A549 (cell line): ENCODE measurements around the gene SLC1A2. TPM values are rescaled to one million over a fixed set of nuclear protein-coding genes. Genes with fewer than 3 reads are reported as not detected.

ENCODE experiments used
- ATAC-seq, 2 experiments: fragments of 200-7000 bp in 1 of 2; fragments of >200 bp in 1 of 2; cut with Nextera tagmentation in 1 of 2; cut with Tn5 transposase in 1 of 2; 3 replicates each; pipeline versions ENCODE4 v1.8.0 to v1.9.1; 2018 to 2020; ENCODE audit warnings: mild to moderate bottlenecking in 1 of 2, moderate library complexity in 1 of 2
- CTCF ChIA-PET: fragments of 300-600 bp; sonication (Branson Sonifier 250); formaldehyde crosslinking; extraction: SDS; loops from one replicate; lab custom pipeline; 2021; ENCODE audit warnings: antibody characterized with exemption, inconsistent platforms; lab: Yijun Ruan, JAX
- POLR2A ChIA-PET: fragments of 350-600 bp; formaldehyde crosslinking; extraction: SDS; loops from one replicate; lab custom pipeline; 2021; ENCODE audit warnings: antibody characterized with exemption, inconsistent platforms; lab: Yijun Ruan, JAX
- DNase-seq, 2 experiments: peaks; one replicate each; pipeline versions ENCODE4 v3.0.0 to v3.0.0-alpha.2; 2011 to 2016; ENCODE audit warnings: low read depth in 1 of 2, low spot score in 1 of 2
- FAIRE-seq: peaks from 2 replicates; lab custom pipeline; 2011; peaks lifted over from hg19 to GRCh38; lab: Jason Lieb, UNC
- H3K27ac ChIP-seq, 2 experiments: fragments of >200 bp; sonication (Bioruptor Twin); formaldehyde crosslinking; 3 replicates each; pipeline ENCODE4 v1.5.1; 2016 to 2017
- H3K4me1 ChIP-seq: fragments of >200 bp; sonication (Bioruptor Twin); formaldehyde crosslinking; 3 replicates; pipeline ENCODE4 v1.6.1; 2016
- H3K4me2 ChIP-seq: fragments of >200 bp; sonication (Bioruptor Twin); formaldehyde crosslinking; 3 replicates; pipeline ENCODE4 v1.6.1; 2016
- H3K4me3 ChIP-seq: fragments of >200 bp; sonication (Bioruptor Twin); formaldehyde crosslinking; 3 replicates; pipeline ENCODE4 v1.5.1; 2016
- H3K9me3 ChIP-seq: fragments of >200 bp; sonication (Bioruptor Twin); formaldehyde crosslinking; 3 replicates; pipeline ENCODE4 v1.6.1; 2016
- BCL3 ChIP-seq: fragments of >200 bp; sonication (Bioruptor Twin); formaldehyde crosslinking; IDR thresholded peaks from 3 replicates; pipeline ENCODE4 v1.6.1; 2016
- BHLHE40 ChIP-seq: IDR thresholded peaks from 2 replicates; pipeline ENCODE4 v1.6.1; 2012; ENCODE audit warnings: low read depth, low read length, inconsistent platforms
- CBX2 ChIP-seq: fragments of 200-600 bp; sonication (generic); IDR thresholded peaks from 2 replicates; pipeline ENCODE4 v1.6.1; 2016; ENCODE audit warnings: low read depth, mild to moderate bottlenecking, borderline replicate concordance
- CBX8 ChIP-seq: fragments of 200-600 bp; sonication (generic); IDR thresholded peaks from 2 replicates; pipeline ENCODE4 v1.6.1; 2016
- CEBPB ChIP-seq, 2 experiments: fragments of >200 bp in 1 of 2; sonication (Bioruptor Twin) in 1 of 2; formaldehyde crosslinking in 1 of 2; IDR thresholded peaks; 2 replicates each; pipeline ENCODE4 v1.6.1; 2012 to 2016
- CHD4 ChIP-seq: fragments of 200-600 bp; sonication (generic); IDR thresholded peaks from 2 replicates; pipeline ENCODE4 v1.6.1; 2016; ENCODE audit warnings: antibody characterized with exemption, mild to moderate bottlenecking, borderline replicate concordance
- EHF ChIP-seq: fragments of 250-450 bp; sonication (Bioruptor Pico); IDR thresholded peaks from 2 replicates; pipeline ENCODE4 v1.5.0; 2020; ENCODE audit warnings: mild to moderate bottlenecking
- EHMT2 ChIP-seq: fragments of 200-600 bp; sonication (generic); IDR thresholded peaks from 2 replicates; pipeline ENCODE4 v1.6.1; 2016; ENCODE audit warnings: antibody characterized with exemption, low read depth, mild to moderate bottlenecking, moderate library complexity
- ESRRA ChIP-seq: fragments of 150-350 bp; IDR thresholded peaks from 2 replicates; pipeline ENCODE4 v1.6.1; 2014; ENCODE audit warnings: mild to moderate bottlenecking, low read length, borderline replicate concordance
- FOXS1 ChIP-seq: fragments of 250-450 bp; sonication (Bioruptor Pico); IDR thresholded peaks from 2 replicates; pipeline ENCODE4 v1.5.0; 2020; ENCODE audit warnings: mild to moderate bottlenecking, moderate library complexity
- HES2 ChIP-seq: fragments of >200 bp; sonication (Bioruptor Twin); formaldehyde crosslinking; IDR thresholded peaks from 2 replicates; pipeline ENCODE4 v1.6.1; 2016
- HEYL ChIP-seq: fragments of 250-450 bp; sonication (Bioruptor Pico); IDR thresholded peaks from 2 replicates; pipeline ENCODE4 v1.8.0; 2021; ENCODE audit warnings: mild to moderate bottlenecking, moderate library complexity
- HMGXB4 ChIP-seq: fragments of 250-450 bp; sonication (Bioruptor Pico); IDR thresholded peaks from 2 replicates; pipeline ENCODE4 v1.5.0; 2021; ENCODE audit warnings: mild to moderate bottlenecking, moderate library complexity, borderline replicate concordance
- JUN ChIP-seq, 2 experiments: fragments of >200 bp; sonication (Bioruptor Twin); formaldehyde crosslinking; IDR thresholded peaks; 2 replicates in 1 of 2; 3 replicates in 1 of 2; pipeline ENCODE4 v1.6.1; 2016 to 2017
- JUNB ChIP-seq: fragments of >200 bp; sonication (Bioruptor Twin); formaldehyde crosslinking; IDR thresholded peaks from 2 replicates; pipeline ENCODE4 v1.6.1; 2016
- MAFK ChIP-seq: fragments of 450-650 bp; IDR thresholded peaks from 2 replicates; pipeline ENCODE4 v1.6.1; 2014; ENCODE audit not compliant: partially characterized antibody
- MAX ChIP-seq: IDR thresholded peaks from 2 replicates; pipeline ENCODE4 v1.6.1; 2012
- MAZ ChIP-seq: fragments of 150-350 bp; IDR thresholded peaks from 2 replicates; pipeline ENCODE4 v1.6.1; 2014; ENCODE audit warnings: antibody characterized with exemption, low read depth, low read length, borderline replicate concordance
- NFE2L2 ChIP-seq: fragments of 150-350 bp; conservative IDR thresholded peaks from 2 replicates; pipeline ENCODE4 v1.6.1; 2014; ENCODE audit warnings: low read length
- NPAS2 ChIP-seq: fragments of 250-450 bp; sonication (Bioruptor Pico); IDR thresholded peaks from 2 replicates; pipeline ENCODE4 v1.8.0; 2022; ENCODE audit warnings: mild to moderate bottlenecking, moderate library complexity, borderline replicate concordance
- NR3C1 ChIP-seq: fragments of >200 bp; sonication (Bioruptor Twin); formaldehyde crosslinking; IDR thresholded peaks from 3 replicates; pipeline ENCODE4 v1.6.1; 2017
- PBX3 ChIP-seq: IDR thresholded peaks from 2 replicates; pipeline ENCODE4 v1.6.1; 2012
- RAD21 ChIP-seq, 2 experiments: fragments of >200 bp in 1 of 2; sonication (Bioruptor Twin) in 1 of 2; formaldehyde crosslinking in 1 of 2; IDR thresholded peaks in 1 of 2; conservative IDR thresholded peaks in 1 of 2; 2 replicates in 1 of 2; 3 replicates in 1 of 2; pipeline ENCODE4 v1.6.1; 2012 to 2018; ENCODE audit warnings: inconsistent platforms in 1 of 2
- RCOR1 ChIP-seq: fragments of 150-350 bp; IDR thresholded peaks from 2 replicates; pipeline ENCODE4 v1.6.1; 2014; ENCODE audit warnings: antibody characterized with exemption, low read length, low read depth
- REST ChIP-seq: fragments of 200-600 bp; sonication (generic); IDR thresholded peaks from 2 replicates; pipeline ENCODE4 v1.6.1; 2016; ENCODE audit warnings: antibody characterized with exemption, mild to moderate bottlenecking, moderate library complexity
- SMC3 ChIP-seq: fragments of >200 bp; sonication (Bioruptor Twin); formaldehyde crosslinking; IDR thresholded peaks from 3 replicates; pipeline ENCODE4 v1.6.1; 2018; ENCODE audit warnings: inconsistent platforms
- USF2 ChIP-seq: fragments of 450-650 bp; IDR thresholded peaks from 2 replicates; pipeline ENCODE4 v1.6.1; 2014; ENCODE audit warnings: antibody characterized with exemption
- ZNF302 ChIP-seq: fragments of 250-450 bp; sonication (Bioruptor Pico); IDR thresholded peaks from 2 replicates; pipeline ENCODE4 v1.9.0; 2021; ENCODE audit warnings: inconsistent platforms, mild to moderate bottlenecking, moderate library complexity
- ZSCAN20 ChIP-seq: fragments of 250-450 bp; sonication (Bioruptor Pico); IDR thresholded peaks from 2 replicates; pipeline ENCODE4 v1.8.0; 2022; ENCODE audit warnings: mild to moderate bottlenecking, moderate library complexity
- WGBS: methylation state at CpG from one replicate; pipeline ENCODE4 v1.1.6; 2017; ENCODE audit errors: missing lambda C conversion rate; 5-methylcytosine and 5-hydroxymethylcytosine counted together
- polyA plus RNA-seq, 4 experiments: library from polyadenylated mRNA; depleted of rRNA in 3 of 4; stranded (reverse); fragments of >200 nt; fragmentation: RNase III in 1 of 4; extraction: RNeasy Plus Mini Kit Qiagen cat#74134 plus additional on column Dnase treatment in 1 of 4; gene quantifications; 2 replicates in 3 of 4; 3 replicates in 1 of 4; pipeline ENCODE4 v1.2.3, GENCODE V29; 2011 to 2017

Gene SLC1A2
- polyA plus RNA-seq, 2 of the 4 experiments (the other 2 are of a cell fraction), result 0.01 to 0.14 TPM

- 78% methylated on average over 2 of the region's 2 CpGs for WGBS
- no peak for DNase-seq
- ChIA-PET CTCF (interaction anchor here (0.9 to 1.1 kb wide), 3 partner anchors 10 to 136 kb away, joined by 3 to 4 read pairs (median 4); no protein-coding TSS in a partner anchor), POLR2A (no interaction called here)
- no peak for ATAC-seq
- Histone ChIP-seq H3K4me3 (no peak overlapping the region), H3K27ac (no peak overlapping the region), H3K4me2 (no peak overlapping the region), H3K9me3 (no peaks in the 10 kb centered on the region), H3K4me1 (peaks cover 10% of the 10 kb centered on the region)
- TF ChIP-seq CBX8, result no peak
- TF ChIP-seq BHLHE40, result no peak
- TF ChIP-seq FOXS1 (CRISPR knock-in tag), result no peak
- no peak for TF ChIP-seq ZSCAN20 (CRISPR knock-in tag)
- TF ChIP-seq NPAS2 (CRISPR knock-in tag), result no peak
- no peak for TF ChIP-seq ZNF302 (CRISPR knock-in tag)
- TF ChIP-seq ESRRA, result no peak
- no peak for TF ChIP-seq NR3C1
- no peak for TF ChIP-seq EHMT2
- TF ChIP-seq REST, result no peak
- no peak for TF ChIP-seq BCL3
- no peak for TF ChIP-seq CEBPB (IDR thresholded peaks at IDR 0.05)
- TF ChIP-seq JUN (IDR thresholded peaks at IDR 0.05), result no peak
- no peak for TF ChIP-seq CBX2
- no peak for FAIRE-seq
Observed at GRCh38 chr11:35255514-35255913, 163.8 kb downstream of the SLC1A2 start.

GRCh38 chr11:35253237-35253636, 166.1 kb downstream of the SLC1A2 start:
- FAIRE-seq, result no peak
- ATAC-seq, result no peak
- TF ChIP-seq HES2, result no peak
- TF ChIP-seq HEYL (CRISPR knock-in tag), result no peak
- TF ChIP-seq NPAS2 (CRISPR knock-in tag), result no peak
- no peak for TF ChIP-seq JUNB
- no peak for TF ChIP-seq MAZ
- no peak for TF ChIP-seq SMC3
- no peak for TF ChIP-seq CEBPB (IDR thresholded peaks at IDR 0.05)
- no peak for TF ChIP-seq USF2
- TF ChIP-seq NFE2L2, result no peak
- no peak for TF ChIP-seq CHD4
- TF ChIP-seq RCOR1, result no peak
- TF ChIP-seq MAFK, result no peak
- TF ChIP-seq HMGXB4 (CRISPR knock-in tag), result no peak
- no peak for TF ChIP-seq MAX
- no peak for TF ChIP-seq EHF (CRISPR knock-in tag)
- TF ChIP-seq PBX3, result no peak
- no peak for TF ChIP-seq RAD21 (conservative IDR thresholded peaks at IDR 0.05 in 1 of 2, IDR thresholded peaks at IDR 0.05 in 1 of 2)
- Histone ChIP-seq H3K4me1 (no peaks in the 10 kb centered on the region), H3K27ac (no peak overlapping the region), H3K4me2 (no peak overlapping the region), H3K4me3 (no peak overlapping the region), H3K9me3 (no peaks in the 10 kb centered on the region)
- CTCF ChIA-PET, result no interaction called here
- POLR2A ChIA-PET, result no interaction called here
- no peak for DNase-seq
